Right lobe of liver (tissue), 4 donors: ENCODE results near the gene TGFBI.

Experiments
- CTCF ChIP-seq, 4 donors: fragments of 200-600 bp in 3 of 4; fragments of 450-650 bp in 1 of 4; IDR thresholded peaks; one replicate each; pipeline versions ENCODE4 v1.5.1 to v1.8.0; 2016 to 2022; ENCODE audit warnings: antibody characterized with exemption in 4 of 4, mild to moderate bottlenecking in 2 of 4
- POLR2A ChIP-seq: fragments of 450-650 bp; IDR thresholded peaks from one replicate; pipeline ENCODE4 v1.6.1; 2017; ENCODE audit warnings: antibody characterized with exemption, mild to moderate bottlenecking
- donor health status: DM: no; HTN: no; CAD: no.
- donor health status: DM: no; HTN: no; CAD: no.
- donor health status: DM: no; HTN: yes; CAD: no.

- TF ChIP-seq CTCF (IDR thresholded peaks at IDR 0.05) (peak; percentile 17 to 31 (median 26)), POLR2A (peak; percentile 10)
These were observed 9.7 kb upstream of the TGFBI start for GRCh38 chr5:136018814-136019783.
